Neural crest cell (in vitro differentiated cells): ENCODE results near the gene ADAMTS19. TPM values are rescaled to one million over a fixed set of nuclear protein-coding genes. Genes with fewer than 3 reads are reported as not detected.

Experiments used
- DNase-seq: peaks from one replicate; pipeline ENCODE4 v3.0.0; 2021; ENCODE audit warnings: low read depth, mixed read lengths, low spot score
- H3K27ac Mint-ChIP-seq: one replicate; pipeline ENCODE4 v1.8.0; 2021; ENCODE audit warnings: mild to moderate bottlenecking, mixed read lengths; ENCODE audit not compliant: unreplicated experiment
- H3K27me3 Mint-ChIP-seq: 2 replicates; pipeline ENCODE4 v1.8.0; 2021; ENCODE audit warnings: low read depth, mild to moderate bottlenecking, mixed read lengths
- H3K36me3 Mint-ChIP-seq: 2 replicates; pipeline ENCODE4 v1.8.0; 2021; ENCODE audit warnings: low read depth, mild to moderate bottlenecking, mixed read lengths
- H3K4me1 Mint-ChIP-seq: 2 replicates; pipeline ENCODE4 v1.8.0; 2021; ENCODE audit warnings: mixed read lengths
- H3K4me3 Mint-ChIP-seq: one replicate; pipeline ENCODE4 v1.8.0; 2021; ENCODE audit warnings: mild to moderate bottlenecking, mixed read lengths
- H3K9me3 Mint-ChIP-seq: 2 replicates; pipeline ENCODE4 v1.8.0; 2021; ENCODE audit warnings: mixed read lengths
- CTCF ChIP-seq: fragments of 200-600 bp; sonication (generic); conservative IDR thresholded peaks from 2 replicates; pipeline ENCODE4 v1.5.0; 2021; ENCODE audit warnings: antibody characterized with exemption, mild to moderate bottlenecking
- total RNA-seq: library from RNA; stranded (reverse); gene quantifications from 2 replicates; pipeline ENCODE4 v1.2.1, GENCODE V29; 2021

Gene ADAMTS19
- total RNA-seq, 1 donor from 2014 or later = 3.1 TPM

GRCh38 chr5:129591508-129592160 is 131.5 kb downstream of the ADAMTS19 start:
- no peak for TF ChIP-seq CTCF
- Mint-ChIP-seq H3K36me3 (no peaks in the 10 kb centered on the region), H3K27ac (no peak overlapping the region), H3K4me3 (no peak overlapping the region), H3K27me3 (no peaks in the 10 kb centered on the region), H3K9me3 (no peaks in the 10 kb centered on the region), H3K4me1 (no peaks in the 10 kb centered on the region)
- DNase-seq = no peak

- Mint-ChIP-seq H3K4me3 (no peak overlapping the region), H3K9me3 (no peaks in the 10 kb centered on the region), H3K27me3 (no peaks in the 10 kb centered on the region), H3K4me1 (no peaks in the 10 kb centered on the region), H3K36me3 (no peaks in the 10 kb centered on the region), H3K27ac (no peak overlapping the region)
- TF ChIP-seq CTCF = no peak
- DNase-seq = no peak
Measured at GRCh38 chr5:129593525-129593924, 133.4 kb downstream of the ADAMTS19 start.

- Mint-ChIP-seq H3K4me3 (no peak overlapping the region), H3K27ac (no peak overlapping the region), H3K36me3 (no peaks in the 10 kb centered on the region), H3K4me1 (no peaks in the 10 kb centered on the region), H3K9me3 (no peaks in the 10 kb centered on the region), H3K27me3 (no peaks in the 10 kb centered on the region)
- no peak for DNase-seq
- no peak for TF ChIP-seq CTCF
Measured at GRCh38 chr5:129601576-129601975, 141.5 kb downstream of the ADAMTS19 start.

- Mint-ChIP-seq H3K4me1 (no peaks in the 10 kb centered on the region), H3K27me3 (no peaks in the 10 kb centered on the region), H3K27ac (no peak overlapping the region), H3K36me3 (no peaks in the 10 kb centered on the region), H3K4me3 (no peak overlapping the region), H3K9me3 (no peaks in the 10 kb centered on the region)
- no peak for DNase-seq
- no peak for TF ChIP-seq CTCF
Measured at GRCh38 chr5:129608350-129608749, 148.3 kb downstream of the ADAMTS19 start.

- no peak for DNase-seq
- no peak for TF ChIP-seq CTCF
- no peaks in the 10 kb centered on the region for H3K9me3 Mint-ChIP-seq
- no peak overlapping the region for H3K4me3 Mint-ChIP-seq
- no peak overlapping the region for H3K27ac Mint-ChIP-seq
- H3K36me3 Mint-ChIP-seq = no peaks in the 10 kb centered on the region
- H3K4me1 Mint-ChIP-seq = no peaks in the 10 kb centered on the region
- no peaks in the 10 kb centered on the region for H3K27me3 Mint-ChIP-seq
Measured at GRCh38 chr5:129609710-129610109, 149.6 kb downstream of the ADAMTS19 start.

- Mint-ChIP-seq H3K9me3 (no peaks in the 10 kb centered on the region), H3K27ac (no peak overlapping the region), H3K27me3 (no peaks in the 10 kb centered on the region), H3K36me3 (no peaks in the 10 kb centered on the region), H3K4me3 (no peak overlapping the region), H3K4me1 (no peaks in the 10 kb centered on the region)
- no peak for TF ChIP-seq CTCF
- no peak for DNase-seq
Measured at GRCh38 chr5:129616517-129616916, 156.4 kb downstream of the ADAMTS19 start.
